ENCODE measurements around the gene SCARB1.

Gene SCARB1

GRCh38 chr12:124737772-124738635 is 125.7 kb downstream of the SCARB1 start:
- DNase-seq (ENCODE audit: insufficient read length, low spot score), result no peak
- FAIRE-seq, result no peak
- TF ChIP-seq CTCF (IDR thresholded peaks at IDR 0.05; ENCODE audit: insufficient read depth, missing control alignments), result no peak

GRCh38 chr12:124737040-124737419 is 126.6 kb downstream of the SCARB1 start:
- DNase-seq (ENCODE audit: insufficient read length, low spot score) (no peak), FAIRE-seq (no peak)
- TF ChIP-seq CTCF (IDR thresholded peaks at IDR 0.05; ENCODE audit: insufficient read depth, missing control alignments), result no peak

- FAIRE-seq, result no peak
- DNase-seq (ENCODE audit: insufficient read length, low spot score), result no peak
- no peak for TF ChIP-seq CTCF (IDR thresholded peaks at IDR 0.05; ENCODE audit: insufficient read depth, missing control alignments)
Measured at GRCh38 chr12:124736115-124737039, 127.3 kb downstream of the SCARB1 start.

- DNase-seq (ENCODE audit: insufficient read length, low spot score), result no peak
- no peak for FAIRE-seq
Measured at GRCh38 chr12:124734224-124734788, 129.4 kb downstream of the SCARB1 start.

GRCh38 chr12:124733086-124733485 is 130.6 kb downstream of the SCARB1 start:
- FAIRE-seq (no peak), DNase-seq (ENCODE audit: insufficient read length, low spot score) (no peak)
- no peak for TF ChIP-seq CTCF (IDR thresholded peaks at IDR 0.05; ENCODE audit: insufficient read depth, missing control alignments)

More at GRCh38 chr12:124734224-124734788, 129.4 kb downstream of the SCARB1 start:
- TF ChIP-seq CTCF (IDR thresholded peaks at IDR 0.05; ENCODE audit: insufficient read depth, missing control alignments), result no peak

GRCh38 chr12:124732275-124733075 is 131.2 kb downstream of the SCARB1 start:
- DNase-seq (ENCODE audit: insufficient read length, low spot score), result no peak
- FAIRE-seq, result no peak
- no peak for TF ChIP-seq CTCF (IDR thresholded peaks at IDR 0.05; ENCODE audit: insufficient read depth, missing control alignments)
